Measurements from ENCODE around the gene NUP50.

Gene NUP50

GRCh38 chr22:45227645-45228400 is 64.1 kb downstream of the NUP50 start:
- Histone ChIP-seq H2AFZ (no peak overlapping the region), H3K27me3 (ENCODE audit: control insufficient read depth, insufficient read depth, low read length) (no peaks in the 10 kb centered on the region), H3K9me3 (ENCODE audit: control insufficient read depth, low read length) (no peaks in the 10 kb centered on the region), H3K27ac (no peak overlapping the region), H3K9ac (no peak overlapping the region), H3K36me3 (ENCODE audit: control insufficient read depth, insufficient read depth, low read length) (no peaks in the 10 kb centered on the region), H3K79me2 (peaks cover 18% of the 10 kb centered on the region), H3K4me1 (no peaks in the 10 kb centered on the region), H3K4me2 (ENCODE audit: low read length) (no peak overlapping the region), H3K4me3 (ENCODE audit: low read depth, low read length) (no peak overlapping the region)
- TF ChIP-seq CTCF (IDR thresholded peaks at IDR 0.05), result no peak

- Histone ChIP-seq H3K4me1 (no peaks in the 10 kb centered on the region), H3K79me2 (peaks cover 15% of the 10 kb centered on the region), H3K4me3 (ENCODE audit: low read depth, low read length) (no peak overlapping the region), H3K36me3 (ENCODE audit: control insufficient read depth, insufficient read depth, low read length) (no peaks in the 10 kb centered on the region), H3K27me3 (ENCODE audit: control insufficient read depth, insufficient read depth, low read length) (no peaks in the 10 kb centered on the region), H2AFZ (no peak overlapping the region), H3K27ac (no peak overlapping the region), H3K4me2 (ENCODE audit: low read length) (no peak overlapping the region), H3K9ac (no peak overlapping the region), H3K9me3 (ENCODE audit: control insufficient read depth, low read length) (no peaks in the 10 kb centered on the region)
- no peak for TF ChIP-seq CTCF (IDR thresholded peaks at IDR 0.05)
These were observed 64.7 kb downstream of the NUP50 start for GRCh38 chr22:45228401-45228754.

- H3K4me1 ChIP-seq, result no peaks in the 10 kb centered on the region
These were observed 65.5 kb downstream of the NUP50 start for GRCh38 chr22:45229181-45229580.

GRCh38 chr22:45230026-45230721 is 66.4 kb downstream of the NUP50 start:
- no peaks in the 10 kb centered on the region for H3K36me3 ChIP-seq (ENCODE audit: control insufficient read depth, insufficient read depth, low read length)
- H3K9ac ChIP-seq, result no peak overlapping the region
- no peak for TF ChIP-seq CTCF (IDR thresholded peaks at IDR 0.05)
- H3K9me3 ChIP-seq (ENCODE audit: control insufficient read depth, low read length), result no peaks in the 10 kb centered on the region
- peaks cover 15% of the 10 kb centered on the region for H3K79me2 ChIP-seq
- H3K4me1 ChIP-seq, result no peaks in the 10 kb centered on the region
- no peak overlapping the region for H3K27ac ChIP-seq
- H2AFZ ChIP-seq, result no peak overlapping the region
- H3K27me3 ChIP-seq (ENCODE audit: control insufficient read depth, insufficient read depth, low read length), result no peaks in the 10 kb centered on the region
- no peak overlapping the region for H3K4me2 ChIP-seq (ENCODE audit: low read length)
- H3K4me3 ChIP-seq (ENCODE audit: low read depth, low read length), result no peak overlapping the region

More at GRCh38 chr22:45229181-45229580, 65.5 kb downstream of the NUP50 start:
- Histone ChIP-seq H3K27me3 (ENCODE audit: control insufficient read depth, insufficient read depth, low read length) (no peaks in the 10 kb centered on the region), H3K9me3 (ENCODE audit: control insufficient read depth, low read length) (no peaks in the 10 kb centered on the region), H3K36me3 (ENCODE audit: control insufficient read depth, insufficient read depth, low read length) (no peaks in the 10 kb centered on the region), H2AFZ (no peak overlapping the region), H3K4me3 (ENCODE audit: low read depth, low read length) (no peak overlapping the region), H3K4me2 (ENCODE audit: low read length) (no peak overlapping the region), H3K79me2 (peaks cover 14% of the 10 kb centered on the region), H3K27ac (no peak overlapping the region), H3K9ac (no peak overlapping the region)
- no peak for TF ChIP-seq CTCF (IDR thresholded peaks at IDR 0.05)

Data from parathyroid adenoma (tissue), 2 donors.